K562 treated with DMSO at 1 percent for 24 hours (cell line): ENCODE data around the gene UBQLN1. TPM values are rescaled to one million over a fixed set of nuclear protein-coding genes. Genes with fewer than 3 reads are reported as not detected.

Experiments used
- total RNA-seq: library from RNA; unstranded; fragments of 300-600 nt; gene quantifications from 2 replicates; pipeline ENCODE4 v1.2.3, GENCODE V29; 2022; ENCODE audit warnings: low read depth; ENCODE audit not compliant: insufficient read depth

The UBQLN1 gene
- 43.1 and 43.3 TPM in 2 replicates for total RNA-seq

GRCh38 chr9:83707768-83708514, at the start of gene UBQLN1:
TSS of gene UBQLN1 (minus strand) at chr9:83707958. CDS start at chr9:83707679, 279 bp downstream.

GRCh38 chr9:83622939-83623678, 84.6 kb downstream of the UBQLN1 start, which contains the start of gene IDNK:
TSS of gene IDNK (plus strand) at chr9:83623143. CDS start at chr9:83623172, 29 bp downstream.

Other genes starting within 250 kb of the UBQLN1 start
- gene FRMD3, start 169.6 kb downstream of the UBQLN1 start, total RNA-seq: 0.13 and 0.15 TPM in 2 replicates
- gene IDNK, start 84.8 kb downstream of the UBQLN1 start, total RNA-seq: 1.1 TPM in 1 of 2 replicates, not detected in the other
- gene GKAP1, start 109.8 kb upstream of the UBQLN1 start, total RNA-seq: 5.9 and 6.3 TPM in 2 replicates
- gene KIF27, start 213.5 kb upstream of the UBQLN1 start, total RNA-seq: 0.61 and 0.72 TPM in 2 replicates